Retina (tissue), 1 donor: ENCODE results near the gene KCNQ1.

ENCODE experiments used
- DNase-seq: peaks from one replicate; pipeline ENCODE4 v3.0.0-alpha.2; 2016

The KCNQ1 gene

GRCh38 chr11:2883979-2884815, 439.4 kb downstream of the KCNQ1 start:
- peak; percentile 86 for DNase-seq

GRCh38 chr11:2885017-2885677, 440.3 kb downstream of the KCNQ1 start:
- DNase-seq: peak; percentile 96

GRCh38 chr11:2885678-2886081, 440.9 kb downstream of the KCNQ1 start, which contains the start of gene CDKN1C:
Gene CDKN1C, minus strand, starts transcription at chr11:2885775. Its CDS starts 319 bp downstream, at chr11:2885456.
- DNase-seq: no peak

GRCh38 chr11:2886191-2886894, 441.5 kb downstream of the KCNQ1 start:
- DNase-seq: peak; percentile 90

GRCh38 chr11:2886936-2887335, 442.1 kb downstream of the KCNQ1 start:
- DNase-seq: no peak

GRCh38 chr11:2887515-2888195, 442.8 kb downstream of the KCNQ1 start:
- no peak for DNase-seq

- peak; percentile 91 for DNase-seq
Measured at GRCh38 chr11:2888266-2888968, 443.6 kb downstream of the KCNQ1 start.

- no peak for DNase-seq
Measured at GRCh38 chr11:2889362-2890273, 444.8 kb downstream of the KCNQ1 start.

- DNase-seq: no peak
Measured at GRCh38 chr11:2890466-2891294, 445.9 kb downstream of the KCNQ1 start.

- no peak for DNase-seq
Measured at GRCh38 chr11:2891326-2892214, 446.8 kb downstream of the KCNQ1 start.

- DNase-seq: peak; percentile 93
Measured at GRCh38 chr11:2892215-2892966, 447.6 kb downstream of the KCNQ1 start.

GRCh38 chr11:2892967-2893528, 448.2 kb downstream of the KCNQ1 start:
- no peak for DNase-seq

GRCh38 chr11:2893935-2894334, 449.1 kb downstream of the KCNQ1 start:
- DNase-seq: no peak

- DNase-seq: no peak
Measured at GRCh38 chr11:2896047-2896446, 451.2 kb downstream of the KCNQ1 start.

- no peak for DNase-seq
Measured at GRCh38 chr11:2897048-2897447, 452.2 kb downstream of the KCNQ1 start.

- no peak for DNase-seq
Measured at GRCh38 chr11:2898366-2899079, 453.7 kb downstream of the KCNQ1 start.
